CD4-positive, alpha-beta memory T cell (primary cell): ENCODE measurements around the gene IL36A. TPM values are rescaled to one million over a fixed set of nuclear protein-coding genes. Genes with fewer than 3 reads are reported as not detected.

Source experiments
- CTCF ChIA-PET: fragments of 350-600 bp; sonication (Branson Sonifier 250); formaldehyde crosslinking; loops from one replicate; lab custom pipeline; 2021; ENCODE audit warnings: inconsistent platforms; ENCODE audit not compliant: partially characterized antibody; lab: Charles Lee
- POLR2A ChIA-PET: fragments of 350-600 bp; sonication (Branson Sonifier 250); formaldehyde crosslinking; loops from one replicate; lab custom pipeline; 2021; ENCODE audit not compliant: partially characterized antibody; lab: Charles Lee
- DNase-seq, 5 donors: peaks; one replicate each; pipeline versions ENCODE4 v3.0.0 to v3.0.0-alpha.2; 2020 to 2022; ENCODE audit warnings: mixed read lengths in 1 of 5
- H3K27ac ChIP-seq: one replicate; pipeline ENCODE4 v1.7.0; 2013; ENCODE audit warnings: low read depth, low read length
- H3K27me3 ChIP-seq: 2 replicates; pipeline ENCODE4 v1.7.0; 2013; ENCODE audit warnings: mild to moderate bottlenecking, low read length, moderate library complexity; ENCODE audit not compliant: insufficient read depth
- H3K36me3 ChIP-seq: 2 replicates; pipeline ENCODE4 v1.7.0; 2013; ENCODE audit warnings: mild to moderate bottlenecking, low read length, moderate library complexity; ENCODE audit not compliant: insufficient read depth
- H3K4me1 ChIP-seq: 2 replicates; pipeline ENCODE4 v1.7.0; 2013; ENCODE audit warnings: mild to moderate bottlenecking, low read length, moderate library complexity; ENCODE audit not compliant: insufficient read depth
- H3K4me3 ChIP-seq, 2 donors: one replicate each; pipeline ENCODE4 v1.7.0; 2013; ENCODE audit warnings: low read length in 2 of 2, mild to moderate bottlenecking in 1 of 2
- H3K9me3 ChIP-seq, 2 donors: one replicate each; pipeline ENCODE4 v1.7.0; 2013; ENCODE audit warnings: low read length in 2 of 2, control low read depth in 1 of 2; ENCODE audit not compliant: control insufficient read depth in 1 of 2
- H3K27ac Mint-ChIP-seq, 7 donors: one replicate each; pipeline ENCODE4 v1.8.0; 2020 to 2021; ENCODE audit warnings: mixed read lengths in 7 of 7, mild to moderate bottlenecking in 6 of 7, inconsistent platforms in 3 of 7, moderate library complexity in 3 of 7
- H3K27me3 Mint-ChIP-seq, 2 donors: one replicate each; pipeline ENCODE4 v1.8.0; 2020 to 2021; ENCODE audit warnings: mixed read lengths in 2 of 2
- H3K36me3 Mint-ChIP-seq, 2 donors: one replicate each; pipeline ENCODE4 v1.8.0; 2020 to 2021; ENCODE audit warnings: mixed read lengths in 2 of 2, inconsistent platforms in 1 of 2, mild to moderate bottlenecking in 1 of 2
- H3K4me1 Mint-ChIP-seq, 4 donors: one replicate each; pipeline ENCODE4 v1.8.0; 2020 to 2021; ENCODE audit warnings: mixed read lengths in 4 of 4, mild to moderate bottlenecking in 1 of 4
- H3K4me3 Mint-ChIP-seq, 8 donors: one replicate each; pipeline ENCODE4 v1.8.0; 2020 to 2021; ENCODE audit warnings: mixed read lengths in 8 of 8, mild to moderate bottlenecking in 7 of 8, moderate library complexity in 6 of 8, inconsistent platforms in 3 of 8
- H3K9me3 Mint-ChIP-seq, 8 donors: one replicate each; pipeline ENCODE4 v1.8.0; 2020 to 2021; ENCODE audit warnings: mixed read lengths in 8 of 8, mild to moderate bottlenecking in 5 of 8, inconsistent platforms in 3 of 8, moderate library complexity in 1 of 8
- intact Hi-C: fragments of 100-400 bp; cut with micrococcal nuclease; formaldehyde crosslinking; loops from one replicate; pipeline ENCODE4 v1.15.1; 2023
- polyA plus RNA-seq, 2 donors: library from polyadenylated mRNA; unstranded; fragments of 300-500 nt; fragmentation: Illumina TruSeq; gene quantifications; one replicate each; pipeline ENCODE4 v1.2.3, GENCODE V29; 2021
- total RNA-seq, 2 experiments: library from RNA; stranded (reverse); gene quantifications; one replicate each; pipeline ENCODE4 v1.2.3, GENCODE V29; 2021

The IL36A gene
- total and polyA plus RNA-seq, 4 experiments from 2014 or later, result 0.56 TPM; not detected in 3

DNA sequence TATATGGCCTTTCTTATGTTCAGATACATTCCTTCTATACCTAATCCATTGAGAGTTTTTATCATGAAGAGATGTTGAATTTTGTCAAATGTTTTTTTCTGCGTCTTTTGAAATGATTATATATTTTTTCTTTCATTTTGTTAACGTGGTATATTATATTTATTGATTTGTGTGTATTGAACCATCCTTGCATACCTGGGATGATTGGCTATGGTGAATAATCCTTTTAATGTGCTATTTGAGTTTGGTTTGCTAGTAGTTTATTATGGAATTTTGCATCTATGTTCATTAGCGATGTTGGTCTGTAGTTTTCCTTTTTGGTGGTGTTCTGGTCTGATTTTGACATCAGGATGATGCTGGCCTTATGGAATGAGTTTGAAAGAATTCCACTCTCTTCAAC is 15.6 kb upstream of the IL36A start:
- Mint-ChIP-seq H3K4me1 (peaks cover 12 to 23% (median 19%) of the 10 kb centered on the region in 4 donors), H3K27me3 (no peaks in the 10 kb centered on the region), H3K36me3 (peaks cover 6 to 10% of the 10 kb centered on the region in 2 donors), H3K9me3 (peaks cover 0 to 47% (median 38%) of the 10 kb centered on the region in 8 donors), H3K27ac (no peak overlapping the region), H3K4me3 (no peak overlapping the region)
- H3K27ac ChIP-seq, result no peak overlapping the region
- no peaks in the 10 kb centered on the region for H3K9me3 ChIP-seq
- POLR2A ChIA-PET, result no interaction called here
- no peak for DNase-seq
- no peaks in the 10 kb centered on the region for H3K36me3 ChIP-seq
- no peaks in the 10 kb centered on the region for H3K27me3 ChIP-seq
- CTCF ChIA-PET, result no interaction called here
- H3K4me1 ChIP-seq, result peaks cover 21% of the 10 kb centered on the region
- no peak overlapping the region for H3K4me3 ChIP-seq
- intact Hi-C loops, result no loop called here

DNA sequence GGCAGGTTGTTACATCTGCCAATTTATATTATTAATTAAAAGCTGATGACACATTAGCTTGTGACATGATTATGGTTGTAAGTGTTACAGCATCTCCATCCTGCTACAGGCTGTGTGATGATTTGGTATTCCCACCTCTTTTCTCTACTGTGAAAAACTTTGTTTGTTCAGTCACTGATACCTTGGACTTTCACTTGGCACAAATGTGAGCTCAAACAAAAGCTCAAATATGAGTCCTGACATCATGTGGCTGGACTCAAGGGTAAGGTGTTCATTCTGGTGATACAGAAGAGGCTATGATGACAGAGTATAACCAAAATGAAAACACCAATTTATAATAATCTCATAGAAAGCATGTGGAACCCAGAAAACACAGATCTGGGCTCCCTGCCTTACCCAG is 11.4 kb upstream of the IL36A start:
- DNase-seq, result no peak
- peaks cover 6 to 10% of the 10 kb centered on the region in 2 donors for H3K36me3 Mint-ChIP-seq
- Histone ChIP-seq H3K27me3 (no peaks in the 10 kb centered on the region), H3K27ac (no peak overlapping the region), H3K36me3 (no peaks in the 10 kb centered on the region), H3K4me3 (no peak overlapping the region), H3K4me1 (peaks cover 41% of the 10 kb centered on the region), H3K9me3 (no peaks in the 10 kb centered on the region)
- peaks cover 0 to 1% of the 10 kb centered on the region in 2 donors for H3K27me3 Mint-ChIP-seq
- peaks cover 0 to 49% (median 40%) of the 10 kb centered on the region in 8 donors for H3K9me3 Mint-ChIP-seq
- intact Hi-C loops, result no loop called here
- no peak overlapping the region for H3K4me3 Mint-ChIP-seq
- CTCF ChIA-PET, result no interaction called here
- peak overlapping the region in 1 of 7 donors; percentile 55 for H3K27ac Mint-ChIP-seq
- POLR2A ChIA-PET, result interaction anchor here (1.3 kb wide), 1 partner anchor 9 kb away, joined by 3 read pairs; no protein-coding TSS in a partner anchor
- H3K4me1 Mint-ChIP-seq, result peaks cover 30 to 47% (median 35%) of the 10 kb centered on the region in 4 donors

GRCh38 chr2:112994648-112995047 is 10.6 kb upstream of the IL36A start:
- H3K9me3 Mint-ChIP-seq, result peaks cover 2 to 48% (median 37%) of the 10 kb centered on the region in 8 donors

DNA sequence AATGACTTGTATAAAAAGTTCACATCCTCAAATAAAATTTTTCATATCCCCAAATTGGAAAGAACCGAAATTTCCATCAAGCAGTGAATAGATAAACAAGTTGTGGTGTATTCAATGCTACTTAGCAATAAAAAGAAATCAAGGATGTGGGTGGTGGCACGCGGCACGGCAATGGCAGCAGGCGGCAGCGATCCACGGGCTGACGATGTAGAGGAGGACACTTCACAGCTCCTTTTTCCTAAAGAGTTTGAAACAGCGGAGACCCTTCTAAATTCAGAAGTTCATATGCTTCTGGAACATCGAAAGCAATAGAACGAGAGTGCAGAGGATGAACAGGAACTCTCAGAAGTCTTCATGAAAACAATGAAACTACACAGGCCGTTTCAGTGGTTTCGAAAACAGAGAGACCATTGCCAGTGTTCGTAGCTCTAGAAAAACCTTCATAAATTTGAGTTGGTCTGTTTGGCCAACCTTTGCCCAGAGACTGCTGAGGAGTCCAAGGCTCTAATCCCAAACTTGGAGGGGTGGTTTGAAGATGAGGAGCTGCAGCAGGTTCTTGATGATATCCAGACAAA is 9.8 kb upstream of the IL36A start:
- Histone ChIP-seq H3K36me3 (no peaks in the 10 kb centered on the region), H3K4me1 (peaks cover 41% of the 10 kb centered on the region), H3K27me3 (no peaks in the 10 kb centered on the region), H3K4me3 (peak overlapping the region in 1 of 2 donors; percentile 21), H3K27ac (peak overlapping the region; percentile 47), H3K9me3 (peaks cover 0 to 11% of the 10 kb centered on the region in 2 donors)
- intact Hi-C loops, result loop anchor here (1.0 to 5.0 kb wide), 2 partner anchors 10 to 87 kb away; no protein-coding TSS in a partner anchor
- peak in 4 of 5 donors; percentile 16 to 40 (median 30) for DNase-seq
- peaks cover 2 to 48% (median 37%) of the 10 kb centered on the region in 8 donors for H3K9me3 Mint-ChIP-seq
- ChIA-PET CTCF (interaction anchor here (1.0 to 1.5 kb wide), 3 partner anchors 9 to 143 kb away, joined by 3 to 4 read pairs (median 3); no protein-coding TSS in a partner anchor), POLR2A (interaction anchor here (1.0 to 1.8 kb wide), 2 partner anchors 10 to 179 kb away, joined by 4 to 10 read pairs; partner anchors contain the start of gene PSD4)
- peaks cover 10 to 14% of the 10 kb centered on the region in 2 donors for H3K36me3 Mint-ChIP-seq
- peaks cover 30 to 47% (median 38%) of the 10 kb centered on the region in 4 donors for H3K4me1 Mint-ChIP-seq
- peak overlapping the region; percentile 82 to 96 (median 95) for H3K27ac Mint-ChIP-seq
- H3K27me3 Mint-ChIP-seq, result peaks cover 0 to 1% of the 10 kb centered on the region in 2 donors
- H3K4me3 Mint-ChIP-seq, result peak overlapping the region; percentile 38 to 88 (median 81)

More at GRCh38 chr2:112994648-112995047, 10.6 kb upstream of the IL36A start:
- Histone ChIP-seq H3K4me1 (peaks cover 41% of the 10 kb centered on the region), H3K4me3 (no peak overlapping the region), H3K36me3 (no peaks in the 10 kb centered on the region), H3K27me3 (no peaks in the 10 kb centered on the region), H3K27ac (no peak overlapping the region), H3K9me3 (peaks cover 0 to 4% of the 10 kb centered on the region in 2 donors)
- peaks cover 7 to 13% of the 10 kb centered on the region in 2 donors for H3K36me3 Mint-ChIP-seq
- no peak for DNase-seq
- H3K27ac Mint-ChIP-seq, result peak overlapping the region in 5 of 7 donors; percentile 48 to 96 (median 84)
- intact Hi-C loops, result loop anchor here (1.0 to 5.0 kb wide), 2 partner anchors 9 to 88 kb away; no protein-coding TSS in a partner anchor
- H3K4me3 Mint-ChIP-seq, result peak overlapping the region in 3 of 8 donors; percentile 3 to 88 (median 81)
- H3K4me1 Mint-ChIP-seq, result peaks cover 30 to 47% (median 37%) of the 10 kb centered on the region in 4 donors
- peaks cover 0 to 1% of the 10 kb centered on the region in 2 donors for H3K27me3 Mint-ChIP-seq
- POLR2A ChIA-PET, result interaction anchor here (1.3 kb wide), 1 partner anchor 10 kb away, joined by 3 read pairs; no protein-coding TSS in a partner anchor
- CTCF ChIA-PET, result no interaction called here

- Mint-ChIP-seq H3K36me3 (peaks cover 18 to 25% of the 10 kb centered on the region in 2 donors), H3K9me3 (peaks cover 2 to 48% (median 41%) of the 10 kb centered on the region in 8 donors), H3K27ac (peak overlapping the region; percentile 82 to 95 (median 92)), H3K4me1 (peaks cover 30 to 47% (median 38%) of the 10 kb centered on the region in 4 donors), H3K4me3 (peak overlapping the region; percentile 5 to 85 (median 68)), H3K27me3 (peaks cover 0 to 1% of the 10 kb centered on the region in 2 donors)
- Histone ChIP-seq H3K9me3 (peaks cover 0 to 18% of the 10 kb centered on the region in 2 donors), H3K4me3 (peak overlapping the region in 1 of 2 donors; percentile 13), H3K4me1 (peaks cover 41% of the 10 kb centered on the region), H3K36me3 (no peaks in the 10 kb centered on the region), H3K27me3 (no peaks in the 10 kb centered on the region), H3K27ac (peak overlapping the region; percentile 42)
- peak; percentile 83 to 92 (median 85) for DNase-seq
- ChIA-PET POLR2A (interaction anchor here (0.7 to 1.8 kb wide), 4 partner anchors 11 to 178 kb away, joined by 3 to 10 read pairs (median 3); partner anchors contain the start of gene PSD4), CTCF (interaction anchor here (1.5 kb wide), 1 partner anchor 10 kb away, joined by 3 read pairs; no protein-coding TSS in a partner anchor)
- intact Hi-C loops, result loop anchor here (5.0 kb wide), 1 partner anchor 86 kb away; no protein-coding TSS in a partner anchor
Observed at GRCh38 chr2:112996635-112997034, 8.6 kb upstream of the IL36A start.

GRCh38 chr2:112997151-112997550 is 8.1 kb upstream of the IL36A start:
- CTCF ChIA-PET, result no interaction called here
- H3K27me3 Mint-ChIP-seq, result peaks cover 0 to 1% of the 10 kb centered on the region in 2 donors
- H3K27ac Mint-ChIP-seq, result peak overlapping the region; percentile 82 to 95 (median 92)
- Histone ChIP-seq H3K9me3 (peaks cover 0 to 18% of the 10 kb centered on the region in 2 donors), H3K27ac (peak overlapping the region; percentile 42), H3K4me3 (peak overlapping the region in 1 of 2 donors; percentile 13), H3K36me3 (no peaks in the 10 kb centered on the region), H3K4me1 (peaks cover 41% of the 10 kb centered on the region), H3K27me3 (no peaks in the 10 kb centered on the region)
- H3K36me3 Mint-ChIP-seq, result peaks cover 18 to 23% of the 10 kb centered on the region in 2 donors
- peak overlapping the region; percentile 5 to 85 (median 66) for H3K4me3 Mint-ChIP-seq
- intact Hi-C loops, result loop anchor here (5.0 kb wide), 1 partner anchor 85 kb away; no protein-coding TSS in a partner anchor
- peaks cover 30 to 47% (median 38%) of the 10 kb centered on the region in 4 donors for H3K4me1 Mint-ChIP-seq
- peak in 1 of 5 donors; percentile 1 for DNase-seq
- peaks cover 2 to 45% (median 38%) of the 10 kb centered on the region in 8 donors for H3K9me3 Mint-ChIP-seq
- POLR2A ChIA-PET, result interaction anchor here (0.7 to 1.4 kb wide), 3 partner anchors 12 to 49 kb away, joined by 3 read pairs; no protein-coding TSS in a partner anchor
